H9 (cell line): ENCODE results near the gene SPINT2. TPM values are rescaled to one million over a fixed set of nuclear protein-coding genes. Genes with fewer than 3 reads are reported as not detected.

ENCODE experiments used
- DNase-seq: peaks from one replicate; pipeline ENCODE4 v3.0.0-alpha.2; 2017
- H2AFZ ChIP-seq: one replicate; pipeline ENCODE4 v1.6.1; 2013; ENCODE audit warnings: mild to moderate bottlenecking, low read length, control low read depth, moderate library complexity
- H2AK5ac ChIP-seq: 2 replicates; pipeline ENCODE4 v1.6.1; 2013; ENCODE audit warnings: low read length, control low read depth, mixed read lengths; ENCODE audit not compliant: insufficient read length
- H2BK120ac ChIP-seq: one replicate; pipeline ENCODE4 v1.6.1; 2013; ENCODE audit warnings: low read depth, mild to moderate bottlenecking, low read length, control low read depth, inconsistent platforms; ENCODE audit not compliant: poor library complexity, severe bottlenecking
- H2BK12ac ChIP-seq: 2 replicates; pipeline ENCODE4 v1.6.1; 2013; ENCODE audit warnings: low read length, control low read depth, mixed read lengths, low read depth; ENCODE audit not compliant: insufficient read length
- H2BK15ac ChIP-seq: 2 replicates; pipeline ENCODE4 v1.6.1; 2013; ENCODE audit warnings: low read depth, low read length, control low read depth
- H2BK20ac ChIP-seq: one replicate; pipeline ENCODE4 v1.6.1; 2013; ENCODE audit warnings: low read depth, mild to moderate bottlenecking, low read length, control low read depth, inconsistent platforms; ENCODE audit not compliant: poor library complexity, severe bottlenecking
- H2BK5ac ChIP-seq: 2 replicates; pipeline ENCODE4 v1.6.1; 2013; ENCODE audit warnings: low read length, control low read depth, mixed read lengths; ENCODE audit not compliant: insufficient read length
- H3K14ac ChIP-seq: 2 replicates; pipeline ENCODE4 v1.6.1; 2013; ENCODE audit warnings: low read length, control low read depth; ENCODE audit not compliant: insufficient read depth
- H3K18ac ChIP-seq: 2 replicates; pipeline ENCODE4 v1.6.1; 2013; ENCODE audit warnings: low read depth, mild to moderate bottlenecking, mixed read lengths, low read length, control low read depth; ENCODE audit not compliant: insufficient read length
- H3K23ac ChIP-seq: 2 replicates; pipeline ENCODE4 v1.6.1; 2013; ENCODE audit warnings: low read length, control low read depth, mixed read lengths, low read depth; ENCODE audit not compliant: insufficient read length
- H3K23me2 ChIP-seq: 2 replicates; pipeline ENCODE4 v1.6.1; 2013; ENCODE audit warnings: low read depth, mild to moderate bottlenecking, mixed read lengths, low read length, control low read depth; ENCODE audit not compliant: insufficient read length, poor library complexity, severe bottlenecking
- H3K27ac ChIP-seq: 2 replicates; pipeline ENCODE4 v1.5.1; 2013; ENCODE audit warnings: low read length, control low read depth, mixed read lengths, low read depth; ENCODE audit not compliant: insufficient read length
- H3K27me3 ChIP-seq: 2 replicates; pipeline ENCODE4 v1.6.1; 2013; ENCODE audit warnings: low read length, control low read depth, inconsistent platforms; ENCODE audit not compliant: insufficient read depth
- H3K4ac ChIP-seq: 2 replicates; pipeline ENCODE4 v1.6.1; 2013; ENCODE audit warnings: low read depth, mild to moderate bottlenecking, control low read depth, inconsistent platforms, low read length, moderate library complexity
- H3K4me1 ChIP-seq: 2 replicates; pipeline ENCODE4 v1.6.1; 2013; ENCODE audit warnings: low read length, control low read depth, inconsistent platforms; ENCODE audit not compliant: insufficient read depth
- H3K4me2 ChIP-seq: 2 replicates; pipeline ENCODE4 v1.6.1; 2013; ENCODE audit warnings: low read length, control low read depth, mixed read lengths; ENCODE audit not compliant: insufficient read length, insufficient read depth
- H3K56ac ChIP-seq: 2 replicates; pipeline ENCODE4 v1.6.1; 2013; ENCODE audit warnings: low read depth, mild to moderate bottlenecking, mixed read lengths, low read length, control low read depth; ENCODE audit not compliant: insufficient read length
- H3K79me1 ChIP-seq: 2 replicates; pipeline ENCODE4 v1.6.1; 2013; ENCODE audit warnings: low read depth, mild to moderate bottlenecking, moderate library complexity, low read length, control low read depth, inconsistent platforms; ENCODE audit not compliant: insufficient read depth, poor library complexity, severe bottlenecking
- H3K79me2 ChIP-seq: 2 replicates; pipeline ENCODE4 v1.6.1; 2013; ENCODE audit warnings: low read length, control low read depth, inconsistent platforms; ENCODE audit not compliant: insufficient read depth
- H3K9ac ChIP-seq: 2 replicates; pipeline ENCODE4 v1.6.1; 2013; ENCODE audit warnings: low read length, control low read depth, mixed read lengths; ENCODE audit not compliant: insufficient read length; ENCODE audit errors: extremely low read depth
- H3K9me3 ChIP-seq: one replicate; pipeline ENCODE4 v1.6.1; 2013; ENCODE audit warnings: low read depth, low read length, inconsistent platforms; ENCODE audit not compliant: control insufficient read depth
- H3T11ph ChIP-seq: one replicate; pipeline ENCODE4 v1.6.1; 2013; ENCODE audit warnings: mild to moderate bottlenecking, low read length, control low read depth, inconsistent platforms
- H4K20me1 ChIP-seq: one replicate; pipeline ENCODE4 v1.6.1; 2013; ENCODE audit not compliant: control insufficient read depth, insufficient read length, insufficient read depth
- H4K5ac ChIP-seq: 2 replicates; pipeline ENCODE4 v1.6.1; 2013; ENCODE audit warnings: low read depth, mild to moderate bottlenecking, mixed read lengths, low read length, control low read depth; ENCODE audit not compliant: insufficient read length
- H4K8ac ChIP-seq: replicated peaks from 2 replicates; pipeline ENCODE4 v1.6.1; 2013; ENCODE audit warnings: low read length, control low read depth, mixed read lengths, low read depth; ENCODE audit not compliant: insufficient read length
- H4K91ac ChIP-seq: 2 replicates; pipeline ENCODE4 v1.6.1; 2013; ENCODE audit warnings: low read depth, mild to moderate bottlenecking, moderate library complexity, mixed read lengths, low read length, control low read depth; ENCODE audit not compliant: insufficient read length
- H3K27ac Mint-ChIP-seq, 3 experiments: 2 replicates in 2 of 3; 3 replicates in 1 of 3; pipeline ENCODE4 v1.8.0; 2020 to 2021; ENCODE audit warnings: mixed read lengths in 3 of 3, mild to moderate bottlenecking in 1 of 3, moderate library complexity in 1 of 3
- H3K27me3 Mint-ChIP-seq: 2 replicates; pipeline ENCODE4 v1.8.0; 2021; ENCODE audit warnings: low read depth, mild to moderate bottlenecking, moderate library complexity, mixed read lengths
- H3K36me3 Mint-ChIP-seq, 3 experiments: 2 replicates in 2 of 3; 3 replicates in 1 of 3; pipeline ENCODE4 v1.8.0; 2020 to 2021; ENCODE audit warnings: low read depth in 3 of 3, mixed read lengths in 3 of 3; ENCODE audit not compliant: insufficient read depth in 1 of 3
- H3K4me1 Mint-ChIP-seq, 2 experiments: 2 replicates each; pipeline ENCODE4 v1.8.0; 2020; ENCODE audit warnings: mixed read lengths in 2 of 2
- H3K4me3 Mint-ChIP-seq, 2 experiments: 2 replicates in 1 of 2; 3 replicates in 1 of 2; pipeline ENCODE4 v1.8.0; 2020 to 2021; ENCODE audit warnings: mild to moderate bottlenecking in 2 of 2, mixed read lengths in 2 of 2, moderate library complexity in 1 of 2
- H3K9me3 Mint-ChIP-seq, 2 experiments: 2 replicates in 1 of 2; 3 replicates in 1 of 2; pipeline ENCODE4 v1.8.0; 2020; ENCODE audit warnings: mild to moderate bottlenecking in 2 of 2, mixed read lengths in 2 of 2, moderate library complexity in 1 of 2
- WGBS: extraction: QIAGEN DNeasy Blood & Tissue Kit; methylation state at CpG from one replicate; pipeline ENCODE4 v1.1.7; 2013; ENCODE audit warnings: missing lambda C conversion rate, low lambda C conversion rate, mixed read lengths; ENCODE audit not compliant: insufficient read length; ENCODE audit errors: extremely low coverage; 5-methylcytosine and 5-hydroxymethylcytosine counted together
- total RNA-seq: library from RNA; stranded (reverse); gene quantifications from 2 replicates; pipeline ENCODE4 v1.2.1, GENCODE V29; 2021
- TF ChIP-seq, protein P1 (sequence below): fragments of 200-600 bp; sonication (generic); conservative IDR thresholded peaks from 3 replicates; pipeline ENCODE4 v1.8.0; 2021; ENCODE audit warnings: antibody characterized with exemption, mild to moderate bottlenecking

Gene SPINT2
- total RNA-seq, 1 experiment from 2014 or later = 283 TPM

DNA sequence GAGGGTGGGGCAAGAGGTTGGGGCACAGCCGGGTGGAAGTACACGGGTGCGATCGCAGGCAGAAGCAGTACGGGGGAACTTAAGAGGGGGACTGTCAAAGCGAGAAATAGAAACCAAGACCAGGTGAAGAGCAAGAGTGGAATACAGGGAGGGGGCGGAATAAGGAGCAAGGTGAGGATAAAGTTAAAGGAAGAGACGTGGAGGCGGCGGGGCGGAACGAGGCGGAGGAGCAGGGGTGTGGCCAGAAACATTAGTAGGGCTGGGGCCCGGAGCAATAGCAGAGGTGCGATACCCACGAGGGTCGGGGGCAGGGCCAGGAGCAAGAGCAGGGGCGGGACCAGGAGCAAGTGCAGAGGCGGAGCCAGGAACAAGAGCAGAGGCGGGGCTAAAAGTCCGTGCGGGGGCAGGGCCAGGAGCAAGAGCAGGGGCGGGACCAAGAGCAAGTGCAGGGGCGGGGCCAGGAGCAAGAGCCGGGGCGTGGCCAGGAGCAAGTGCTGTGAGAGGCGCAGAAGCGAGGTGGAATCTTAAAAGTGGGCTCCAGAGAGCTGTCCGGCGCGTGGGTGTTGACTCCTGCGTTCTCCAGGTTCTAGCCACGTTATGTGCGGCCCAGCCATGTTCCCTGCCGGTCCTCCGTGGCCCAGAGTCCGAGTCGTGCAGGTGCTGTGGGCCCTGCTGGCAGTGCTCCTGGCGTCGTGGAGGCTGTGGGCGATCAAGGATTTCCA, 72.4 kb downstream of the SPINT2 start:
- H4K5ac ChIP-seq = no peak overlapping the region
- no peak overlapping the region for H2BK5ac ChIP-seq
- Mint-ChIP-seq H3K4me1 (peaks cover 12 to 14% of the 10 kb centered on the region in 2 experiments), H3K27ac (peak overlapping the region; percentile 72 to 92 (median 88); a peak in 6 of 7 replicates), H3K27me3 (no peaks in the 10 kb centered on the region; the same call in none of the 2 replicates), H3K4me3 (peak overlapping the region; percentile 87 to 96), H3K9me3 (no peaks in the 10 kb centered on the region), H3K36me3 (no peaks in the 10 kb centered on the region; a peak in 1 of 7 replicates)
- peak overlapping the region; percentile 34 for H3K9ac ChIP-seq
- no peak overlapping the region for H3K23ac ChIP-seq
- no peak overlapping the region for H2BK15ac ChIP-seq
- TF ChIP-seq, protein P1, sequence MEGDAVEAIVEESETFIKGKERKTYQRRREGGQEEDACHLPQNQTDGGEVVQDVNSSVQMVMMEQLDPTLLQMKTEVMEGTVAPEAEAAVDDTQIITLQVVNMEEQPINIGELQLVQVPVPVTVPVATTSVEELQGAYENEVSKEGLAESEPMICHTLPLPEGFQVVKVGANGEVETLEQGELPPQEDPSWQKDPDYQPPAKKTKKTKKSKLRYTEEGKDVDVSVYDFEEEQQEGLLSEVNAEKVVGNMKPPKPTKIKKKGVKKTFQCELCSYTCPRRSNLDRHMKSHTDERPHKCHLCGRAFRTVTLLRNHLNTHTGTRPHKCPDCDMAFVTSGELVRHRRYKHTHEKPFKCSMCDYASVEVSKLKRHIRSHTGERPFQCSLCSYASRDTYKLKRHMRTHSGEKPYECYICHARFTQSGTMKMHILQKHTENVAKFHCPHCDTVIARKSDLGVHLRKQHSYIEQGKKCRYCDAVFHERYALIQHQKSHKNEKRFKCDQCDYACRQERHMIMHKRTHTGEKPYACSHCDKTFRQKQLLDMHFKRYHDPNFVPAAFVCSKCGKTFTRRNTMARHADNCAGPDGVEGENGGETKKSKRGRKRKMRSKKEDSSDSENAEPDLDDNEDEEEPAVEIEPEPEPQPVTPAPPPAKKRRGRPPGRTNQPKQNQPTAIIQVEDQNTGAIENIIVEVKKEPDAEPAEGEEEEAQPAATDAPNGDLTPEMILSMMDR = no peak
- H2AFZ ChIP-seq = peak overlapping the region; percentile 22
- H2AK5ac ChIP-seq = no peak overlapping the region
- no peak overlapping the region for H2BK120ac ChIP-seq
- no peak overlapping the region for H2BK20ac ChIP-seq
- no peak overlapping the region for H4K91ac ChIP-seq
- no CpG with 5 or more reads among the region's 41 CpGs for WGBS
- H3K27ac ChIP-seq = no peak overlapping the region
- H3K56ac ChIP-seq = no peak overlapping the region
- H3T11ph ChIP-seq = no peak overlapping the region
- no peak overlapping the region for H3K14ac ChIP-seq
- H4K20me1 ChIP-seq = no peaks in the 10 kb centered on the region
- no peak overlapping the region for H4K8ac ChIP-seq
- no peaks in the 10 kb centered on the region for H3K79me1 ChIP-seq
- H3K4me2 ChIP-seq = peak overlapping the region; percentile 97
- no peak overlapping the region for H3K4ac ChIP-seq
- H2BK12ac ChIP-seq = no peak overlapping the region
- DNase-seq = peak; percentile 97
- peaks cover 13% of the 10 kb centered on the region for H3K23me2 ChIP-seq
- H3K4me1 ChIP-seq = peaks cover 3% of the 10 kb centered on the region; the same call in 1 of the 2 replicates
- no peaks in the 10 kb centered on the region for H3K79me2 ChIP-seq
- no peak overlapping the region for H3K18ac ChIP-seq
- no peaks in the 10 kb centered on the region for H3K27me3 ChIP-seq
- H3K9me3 ChIP-seq = no peaks in the 10 kb centered on the region
